Measurements from ENCODE around the gene SP110.
"Not testable (repeated sequence)": the region's sequence is repeated elsewhere in the genome, so short reads cannot be mapped to it uniquely, and the experiment has no call there.

Gene SP110

GRCh38 chr2:230219419-230220331 lies at the start of gene SP110:
TSS of gene SP110 (minus strand) at chr2:230219984. CDS start at chr2:230216927, 3,057 bp downstream.
- FAIRE-seq, result no peak
- peak; percentile 83 for DNase-seq (ENCODE audit: low spot score)

GRCh38 chr2:230268606-230269243 lies 48.9 kb upstream of the SP110 start:
- FAIRE-seq, result no peak
- no peak for DNase-seq (ENCODE audit: low spot score)

- FAIRE-seq (no peak), DNase-seq (ENCODE audit: low spot score) (no peak)
These were observed 47.8 kb upstream of the SP110 start for GRCh38 chr2:230267556-230267955.

- DNase-seq (ENCODE audit: low spot score) (no peak), FAIRE-seq (no peak)
These were observed 47.3 kb upstream of the SP110 start for GRCh38 chr2:230267059-230267458.

GRCh38 chr2:230266638-230267037 lies 46.9 kb upstream of the SP110 start:
- FAIRE-seq (no peak), DNase-seq (ENCODE audit: low spot score) (no peak)

- not testable (repeated sequence) for DNase-seq (ENCODE audit: low spot score); FAIRE-seq
These were observed 45.2 kb upstream of the SP110 start for GRCh38 chr2:230264945-230265344.

- DNase-seq (ENCODE audit: low spot score) (no peak), FAIRE-seq (no peak)
These were observed 42.5 kb upstream of the SP110 start for GRCh38 chr2:230262246-230262645.

- no peak for FAIRE-seq
- DNase-seq (ENCODE audit: low spot score), result no peak
These were observed 38.7 kb upstream of the SP110 start for GRCh38 chr2:230258483-230258882.

- FAIRE-seq, result no peak
These were observed 37.0 kb upstream of the SP110 start for GRCh38 chr2:230256733-230257332.

GRCh38 chr2:230254152-230254881 lies 34.5 kb upstream of the SP110 start:
- DNase-seq (ENCODE audit: low spot score) (no peak), FAIRE-seq (no peak)

More at GRCh38 chr2:230256733-230257332, 37.0 kb upstream of the SP110 start:
- DNase-seq (ENCODE audit: low spot score), result no peak

- DNase-seq (ENCODE audit: low spot score) (no peak), FAIRE-seq (no peak)
These were observed 30.4 kb upstream of the SP110 start for GRCh38 chr2:230250231-230250630.

GRCh38 chr2:230246206-230246605 lies 26.4 kb upstream of the SP110 start:
- DNase-seq (ENCODE audit: low spot score) (no peak), FAIRE-seq (no peak)

GRCh38 chr2:230244211-230244610 lies 24.4 kb upstream of the SP110 start:
- no peak for FAIRE-seq
- no peak for DNase-seq (ENCODE audit: low spot score)

GRCh38 chr2:230234845-230235244 lies 15.1 kb upstream of the SP110 start:
- FAIRE-seq, result no peak
- DNase-seq (ENCODE audit: low spot score), result no peak

GRCh38 chr2:230234122-230234722 lies 14.4 kb upstream of the SP110 start:
- DNase-seq (ENCODE audit: low spot score) (no peak), FAIRE-seq (no peak)

GRCh38 chr2:230231251-230231650 lies 11.5 kb upstream of the SP110 start:
- DNase-seq (ENCODE audit: low spot score) (no peak), FAIRE-seq (no peak)

- no peak for FAIRE-seq
- no peak for DNase-seq (ENCODE audit: low spot score)
These were observed 10.9 kb upstream of the SP110 start for GRCh38 chr2:230230496-230231200.

GRCh38 chr2:230230087-230230486 lies 10.3 kb upstream of the SP110 start:
- DNase-seq (ENCODE audit: low spot score) (peak; percentile 47), FAIRE-seq (no peak)

GRCh38 chr2:230227216-230227615 lies 7.4 kb upstream of the SP110 start:
- no peak for FAIRE-seq
- no peak for DNase-seq (ENCODE audit: low spot score)

- FAIRE-seq, result no peak
- no peak for DNase-seq (ENCODE audit: low spot score)
These were observed 6.3 kb upstream of the SP110 start for GRCh38 chr2:230226051-230226551.
